NCI-H524 treated with DMSO at 0.1 percent for 48 hours (cell line): ENCODE results near the gene PAX5.
A peak's percentile ranks its signal among the peaks of the same experiment; 100 is the strongest.
"Not testable (repeated sequence)": the region's sequence is repeated elsewhere in the genome, so short reads cannot be mapped to it uniquely, and the experiment has no call there.

Source experiments
- DNase-seq: peaks from one replicate; lab custom pipeline; 2025; lab: John Stamatoyannopoulos, UW

PAX5 gene

DNA sequence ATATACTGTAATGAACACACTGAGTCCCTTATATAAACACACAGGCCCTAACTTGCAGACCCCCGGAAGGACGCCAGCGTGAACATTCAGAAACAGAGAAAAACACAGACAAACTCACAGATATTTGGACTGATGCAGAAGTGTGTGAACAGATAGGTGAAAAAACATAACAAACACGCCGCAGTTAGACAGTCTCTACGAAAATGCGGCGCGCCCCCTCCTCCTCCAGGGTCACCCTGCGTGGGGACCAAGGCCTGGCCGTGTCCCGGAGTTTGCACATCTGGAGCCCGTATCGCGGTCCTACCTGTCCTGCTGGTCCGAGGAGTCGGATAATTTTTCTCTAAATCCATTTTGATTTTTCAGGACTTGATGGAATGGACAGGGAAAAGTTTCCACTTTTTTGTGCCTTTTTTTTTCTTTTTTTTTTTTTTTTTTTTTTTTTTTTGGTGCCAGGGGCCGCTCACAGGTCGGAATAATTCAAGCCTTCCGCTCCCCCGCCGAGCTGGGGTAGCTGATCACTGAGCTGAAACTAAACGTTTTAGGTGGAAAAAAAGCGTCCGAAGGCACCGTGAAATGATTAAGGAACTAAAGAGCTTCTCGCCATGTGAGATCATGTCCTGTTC is at the start of gene PAX5:
Gene PAX5, minus strand, starts transcription at position 587 of the 623 bp plus-strand sequence. Its CDS starts 237 bp downstream, at position 350.
- DNase-seq = no peak

DNA sequence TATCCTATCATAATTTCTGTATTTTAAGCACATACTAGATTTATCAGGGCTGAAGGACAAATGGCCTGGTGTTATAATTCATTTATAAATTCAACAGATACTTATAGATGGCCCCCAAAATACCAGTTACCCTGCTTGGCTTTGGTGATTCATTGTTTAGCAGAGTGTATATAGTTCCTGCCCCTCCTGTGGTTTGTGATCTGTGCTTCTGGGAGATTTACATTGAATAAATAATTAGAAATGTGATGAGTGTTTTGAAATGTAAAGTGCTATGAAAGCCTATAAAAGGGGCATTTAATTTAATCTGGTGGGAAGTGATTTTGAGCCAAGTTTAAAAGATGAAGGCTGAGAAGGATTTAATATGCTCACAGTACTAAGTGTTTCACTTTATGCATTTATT is 49.6 kb upstream of the PAX5 start:
- DNase-seq = no peak

DNA sequence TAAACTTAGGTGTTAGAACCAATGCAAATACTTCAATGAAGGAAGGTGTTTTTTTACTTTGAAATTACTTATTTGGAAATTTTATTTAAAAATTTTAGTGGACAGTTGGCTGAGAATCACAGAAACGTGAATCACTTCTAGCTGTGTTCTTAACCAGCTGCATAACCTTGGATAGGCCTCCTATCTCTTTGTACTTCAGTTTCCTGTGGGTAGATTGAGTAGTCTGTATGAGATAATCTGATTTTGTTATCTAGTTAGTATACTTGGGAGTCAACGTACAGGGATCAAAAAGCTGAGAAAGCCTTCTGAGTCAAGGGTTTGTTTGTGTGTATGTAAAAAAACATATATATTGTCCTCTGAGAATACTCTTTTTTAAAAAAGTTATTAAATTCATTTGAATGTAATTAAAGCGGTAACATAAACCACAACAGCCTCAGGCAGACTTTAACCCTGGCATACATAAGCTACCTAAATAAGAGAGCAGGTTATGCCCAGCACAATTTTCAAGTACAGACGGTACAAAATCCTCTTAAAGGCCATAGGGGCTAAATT is 48.2 kb upstream of the PAX5 start:
- no peak for DNase-seq

DNA sequence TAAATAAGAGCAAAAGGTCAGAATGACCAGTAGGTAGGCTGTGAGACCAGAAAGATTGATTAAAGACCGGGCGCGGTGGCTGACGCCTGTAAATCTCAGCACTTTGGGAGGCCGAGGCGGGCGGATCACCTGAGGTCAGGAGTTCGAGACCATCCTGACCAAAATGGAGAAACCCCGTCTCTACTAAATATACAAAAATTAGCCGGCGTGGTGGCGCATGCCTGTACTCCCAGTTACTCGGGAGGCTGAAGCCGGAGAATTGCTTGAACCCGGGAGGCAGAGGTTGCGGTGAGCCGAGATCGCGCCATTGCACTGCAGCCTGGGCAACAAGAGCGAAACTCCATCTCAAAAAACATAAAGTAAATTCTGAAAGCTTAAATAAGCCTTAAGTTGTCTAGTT is 47.4 kb upstream of the PAX5 start:
- DNase-seq = not testable (repeated sequence)

DNA sequence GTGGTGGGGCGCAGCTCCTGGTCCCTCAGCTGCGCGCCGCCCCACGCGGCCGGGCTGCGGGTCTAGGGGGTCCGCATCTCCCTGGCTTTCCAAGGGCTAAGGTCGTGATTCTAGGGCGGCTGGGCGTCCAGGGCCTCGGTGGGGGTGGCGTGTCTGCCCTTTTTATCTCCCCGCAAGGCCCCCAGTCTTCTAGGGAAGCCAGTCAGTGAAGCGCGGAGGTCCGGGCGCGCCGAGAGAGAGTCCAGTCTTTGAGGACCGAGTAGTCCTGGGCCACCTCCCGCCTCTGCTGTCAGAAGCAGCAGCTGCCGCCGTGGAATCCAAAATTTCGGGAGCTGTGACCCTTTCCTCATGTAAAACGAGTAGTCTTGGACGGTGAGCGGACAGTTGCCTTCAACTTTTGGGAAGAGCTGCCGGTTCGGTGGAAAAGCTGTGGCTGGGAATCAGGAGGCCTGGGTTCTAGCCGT is 46.1 kb upstream of the PAX5 start:
- not testable (repeated sequence) for DNase-seq

DNA sequence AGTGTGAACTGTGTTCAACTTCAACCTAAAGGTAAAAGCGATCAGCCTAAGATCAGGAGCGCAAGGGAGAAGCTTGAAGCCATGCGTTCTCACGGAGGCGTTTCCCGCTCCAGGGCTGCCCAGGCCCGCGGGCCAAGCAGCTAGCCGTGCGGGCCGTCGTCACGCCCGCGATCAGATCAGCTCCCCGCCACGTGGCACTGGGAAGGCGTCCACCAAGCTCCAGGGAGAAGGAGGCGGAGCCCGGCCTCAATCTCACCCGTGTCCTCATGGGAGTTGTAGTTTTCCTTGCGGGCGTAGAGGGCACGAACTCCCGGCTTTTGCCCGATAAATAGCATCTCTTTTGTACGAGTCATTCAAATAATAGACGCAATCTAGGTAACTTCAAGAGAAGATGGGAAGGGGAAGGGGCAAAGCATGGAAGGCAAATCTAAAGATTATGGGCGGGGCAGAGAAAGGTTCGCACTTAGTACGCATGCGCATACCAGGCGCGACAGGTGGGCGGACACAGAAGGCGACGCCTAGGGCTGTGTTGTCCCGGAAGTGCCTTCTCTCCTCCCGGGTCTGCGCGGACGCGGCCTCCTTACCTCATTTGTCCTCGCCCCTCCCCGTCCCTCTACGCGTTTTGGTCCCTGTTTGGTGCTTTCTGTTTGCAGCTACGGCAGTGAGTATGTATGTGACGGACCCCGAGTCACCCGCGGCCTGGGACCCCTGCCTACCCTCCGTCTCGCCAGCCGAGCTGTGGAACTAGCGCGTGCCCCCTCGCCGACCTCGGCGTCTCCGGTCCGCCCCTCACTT is 45.5 kb upstream of the PAX5 start:
- peak; percentile 60 for DNase-seq

DNA sequence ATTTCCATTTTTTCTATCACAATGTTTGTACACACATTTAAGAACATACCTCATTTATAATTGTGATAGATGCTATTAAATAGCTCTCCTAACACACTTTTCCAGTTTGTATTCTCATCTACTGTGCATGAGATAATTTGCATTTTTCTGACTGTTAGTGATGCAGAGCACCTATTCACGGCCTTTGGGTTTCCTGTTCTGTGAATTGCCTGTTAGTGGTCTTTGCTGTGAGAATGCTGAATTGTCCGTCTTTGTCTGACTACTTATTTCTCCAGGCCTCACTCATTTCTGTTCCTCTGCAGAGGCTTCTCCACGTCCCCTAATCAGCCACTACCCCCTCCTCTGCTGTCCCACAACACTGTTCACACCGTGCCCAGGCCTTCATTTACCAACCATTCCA is 40.7 kb upstream of the PAX5 start:
- not testable (repeated sequence) for DNase-seq

DNA sequence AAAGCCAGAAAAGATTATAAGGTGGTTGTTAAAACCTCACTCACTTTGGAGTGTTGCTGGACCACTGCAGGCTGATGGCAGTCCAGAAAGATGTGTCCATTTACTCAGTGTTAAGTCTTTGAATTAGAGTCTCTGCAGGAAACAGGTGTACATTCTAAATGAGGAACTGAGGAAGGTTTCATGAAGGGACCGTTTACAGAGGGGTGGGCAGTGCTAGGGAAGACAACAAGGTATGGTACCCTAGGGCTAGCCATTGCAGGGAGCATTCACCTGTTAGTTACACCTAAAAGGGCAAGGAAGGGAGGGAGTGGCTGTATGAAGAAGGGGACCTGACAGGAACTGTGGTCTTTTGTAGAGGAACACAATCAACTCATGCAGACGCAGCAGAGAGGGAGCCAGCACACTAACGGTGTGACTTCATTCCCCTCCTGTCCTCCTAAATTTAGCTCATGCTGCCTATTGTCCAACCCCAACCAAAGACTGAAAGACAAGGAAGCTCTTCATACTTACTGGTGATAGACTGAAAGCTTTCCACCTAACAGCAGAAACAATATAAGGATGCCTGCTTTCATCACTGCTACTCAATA is 32.2 kb upstream of the PAX5 start:
- no peak for DNase-seq

DNA sequence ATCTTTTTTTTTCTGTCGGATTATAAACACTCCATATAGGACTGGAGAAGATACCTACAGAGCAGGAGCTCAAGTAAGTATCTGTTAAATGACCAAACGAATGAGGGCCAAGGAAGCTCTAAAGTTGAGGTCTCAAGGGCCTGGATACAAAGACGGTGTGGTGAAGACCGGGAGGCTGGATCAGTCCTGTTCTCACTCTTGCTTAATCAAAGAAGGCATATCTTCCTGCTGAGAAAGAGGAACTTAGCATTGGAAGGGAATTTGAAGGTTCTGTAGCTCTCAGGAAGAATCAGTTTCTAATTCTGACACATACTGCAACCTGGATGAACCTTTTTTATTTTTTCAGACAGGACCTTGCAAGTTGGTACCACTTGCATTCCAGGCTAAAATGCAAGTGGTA is 28.3 kb upstream of the PAX5 start:
- no peak for DNase-seq

DNA sequence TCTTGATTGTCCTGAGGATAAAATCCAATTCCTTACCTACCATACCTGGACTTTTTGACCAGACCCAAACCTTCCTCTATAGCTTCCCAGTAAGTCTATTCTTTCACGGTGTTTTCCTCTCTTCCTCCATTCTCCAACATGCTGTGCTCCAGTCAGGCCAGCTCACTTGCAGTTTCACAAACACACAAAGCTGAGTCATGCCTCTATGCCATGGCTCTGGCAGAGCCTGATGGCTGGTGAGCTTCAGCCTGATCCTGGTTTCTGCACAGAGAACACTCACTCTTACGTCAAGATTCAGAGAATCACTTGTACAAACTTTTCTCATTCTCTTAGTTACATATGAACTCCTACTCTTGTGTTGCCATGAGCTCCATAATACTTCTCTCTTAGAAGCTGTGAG is 27.7 kb upstream of the PAX5 start:
- DNase-seq = no peak

DNA sequence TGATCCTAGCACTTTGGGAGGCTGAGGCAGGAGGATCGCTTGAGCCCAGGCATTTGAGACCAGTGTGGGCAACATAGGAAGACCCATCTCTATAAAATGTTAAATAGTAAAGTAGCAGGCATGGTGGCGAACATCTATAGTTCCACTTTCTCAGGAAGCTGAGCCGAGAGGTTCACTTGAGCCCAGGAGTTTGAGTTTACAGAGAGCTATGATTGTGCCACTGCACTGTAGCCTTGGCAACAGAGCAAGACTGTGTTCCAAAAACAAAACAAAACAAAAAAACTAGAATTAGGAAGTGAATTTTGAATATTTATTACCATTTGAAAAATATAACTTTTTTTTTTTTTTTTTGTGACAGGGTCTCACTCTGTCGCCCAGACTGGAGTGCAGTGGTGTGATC is 26.8 kb upstream of the PAX5 start:
- no peak for DNase-seq

DNA sequence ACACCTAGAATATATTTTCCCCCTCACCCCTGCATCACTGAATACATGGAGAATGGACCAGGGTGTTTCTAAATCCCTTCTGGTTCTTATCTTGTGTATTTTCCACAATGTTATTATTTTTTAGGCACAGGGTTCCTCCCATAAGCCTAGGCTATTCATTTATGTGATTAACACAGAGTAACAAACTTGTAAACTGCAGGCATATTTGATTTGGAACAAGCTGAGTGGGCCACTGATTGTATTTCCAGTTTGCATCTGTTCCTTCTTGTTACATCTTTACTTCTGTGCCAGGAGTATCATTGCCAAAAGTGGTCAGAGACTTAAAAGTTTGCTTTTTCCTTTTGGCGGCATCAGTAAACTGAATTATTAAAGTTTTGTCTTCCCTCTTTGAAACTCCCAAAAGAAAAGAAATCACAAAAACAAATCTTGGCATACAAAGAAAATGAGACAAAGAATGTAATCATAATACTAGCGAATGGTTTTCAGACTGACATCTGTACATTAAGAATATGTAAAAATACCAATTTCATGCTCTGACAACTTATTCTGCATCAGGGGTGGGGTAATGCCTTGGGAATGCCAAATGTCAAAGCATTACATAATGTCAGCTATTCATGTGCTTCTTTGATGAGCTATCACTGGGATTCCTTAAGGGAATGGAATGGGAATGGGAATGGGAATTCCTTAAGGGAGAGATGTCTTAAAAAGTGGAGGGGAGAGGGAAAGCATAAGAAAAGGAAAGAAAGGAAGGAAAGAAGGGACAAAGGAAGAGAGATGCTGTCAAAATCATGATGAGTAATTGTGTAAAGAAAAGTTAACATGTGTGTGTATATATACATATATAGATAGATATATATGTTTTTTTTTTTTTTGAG is 22.2 kb upstream of the PAX5 start:
- DNase-seq = no peak

DNA sequence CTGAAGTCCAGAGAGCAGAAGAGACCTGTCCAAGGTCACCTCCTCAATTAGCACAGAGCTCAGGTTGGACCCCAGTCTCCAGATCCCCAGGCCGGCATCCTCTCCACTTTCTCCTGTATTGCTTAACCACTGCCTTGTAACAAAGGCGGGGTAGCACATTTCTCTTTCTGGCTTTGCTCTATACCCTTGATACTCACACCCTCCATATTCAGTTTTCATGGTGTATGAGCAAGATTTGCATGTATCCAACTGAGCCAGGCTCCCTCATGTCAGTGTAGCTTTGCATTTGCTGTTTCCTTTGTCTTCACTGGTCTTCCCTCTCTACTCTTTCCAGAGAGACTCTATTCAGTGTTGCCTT is 20.3 kb upstream of the PAX5 start:
- not testable (repeated sequence) for DNase-seq

DNA sequence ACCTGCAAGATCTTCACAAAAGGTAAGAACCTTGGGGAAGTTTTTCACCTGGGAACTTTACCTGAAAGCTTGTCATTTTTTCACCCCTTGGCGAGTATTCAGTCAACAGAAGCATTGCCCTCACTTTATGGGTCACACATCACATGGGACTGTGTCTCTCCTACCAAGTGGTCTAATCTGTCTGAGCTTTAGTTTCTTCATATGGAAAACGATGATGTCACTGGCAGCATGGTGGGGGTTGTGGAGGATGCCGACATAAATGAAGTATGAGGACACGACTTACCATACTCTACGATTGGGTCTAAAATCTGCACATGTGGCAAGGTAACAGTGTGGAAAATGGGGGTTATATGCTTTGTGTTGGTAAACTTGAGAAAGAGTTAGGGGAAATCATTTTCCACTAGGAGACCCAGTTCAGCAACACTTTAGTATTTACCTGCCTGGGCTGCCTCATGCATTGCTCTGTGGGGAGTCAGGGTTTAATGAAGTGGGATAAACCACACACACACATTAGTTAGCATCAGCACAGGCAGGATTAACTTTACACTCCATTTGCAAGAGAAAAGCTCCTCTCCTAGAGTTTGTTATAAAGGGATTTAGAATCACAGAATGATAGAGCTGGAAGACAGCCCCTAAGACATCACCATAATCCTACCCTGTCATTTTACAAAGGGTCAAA is 19.8 kb upstream of the PAX5 start:
- DNase-seq = no peak

DNA sequence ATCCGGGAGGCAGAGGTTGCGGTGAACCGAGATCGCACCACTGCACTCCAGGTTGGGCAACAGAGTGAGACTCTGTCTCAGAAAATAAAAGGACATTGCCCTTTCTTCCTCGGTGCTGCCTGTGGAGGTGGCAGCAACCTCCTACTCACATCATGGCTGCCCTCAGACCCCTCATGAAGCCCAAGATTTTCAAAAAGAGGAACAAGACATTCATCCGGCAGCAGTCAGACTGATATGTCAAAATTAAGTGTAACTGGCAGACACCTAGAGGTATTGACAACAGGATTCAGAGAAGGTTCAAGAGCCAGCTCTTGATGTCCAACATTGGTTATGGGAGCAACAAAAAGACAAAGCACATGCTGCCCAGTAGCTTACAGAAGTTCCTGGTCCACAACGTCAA is 12.6 kb upstream of the PAX5 start:
- DNase-seq = no peak

DNA sequence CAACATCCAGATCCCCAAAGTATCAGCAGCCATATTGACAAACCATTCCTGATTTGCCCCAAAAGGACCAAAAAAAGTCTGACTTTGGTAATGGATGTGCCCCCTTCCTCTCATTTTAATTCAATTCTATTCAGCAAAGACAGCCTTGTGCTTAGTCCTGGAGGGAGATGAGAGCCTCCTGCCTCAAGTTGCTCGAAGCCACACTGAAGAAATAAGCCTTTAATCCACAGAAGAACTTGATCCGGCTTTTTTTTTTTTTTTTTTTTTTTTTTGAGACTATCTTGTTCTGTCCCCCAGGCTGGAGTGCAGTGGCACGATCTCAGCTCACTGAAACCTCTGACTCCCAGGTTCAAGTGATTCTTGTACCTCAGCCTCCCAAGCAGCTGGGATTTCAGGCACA is 8.4 kb upstream of the PAX5 start:
- no peak for DNase-seq

DNA sequence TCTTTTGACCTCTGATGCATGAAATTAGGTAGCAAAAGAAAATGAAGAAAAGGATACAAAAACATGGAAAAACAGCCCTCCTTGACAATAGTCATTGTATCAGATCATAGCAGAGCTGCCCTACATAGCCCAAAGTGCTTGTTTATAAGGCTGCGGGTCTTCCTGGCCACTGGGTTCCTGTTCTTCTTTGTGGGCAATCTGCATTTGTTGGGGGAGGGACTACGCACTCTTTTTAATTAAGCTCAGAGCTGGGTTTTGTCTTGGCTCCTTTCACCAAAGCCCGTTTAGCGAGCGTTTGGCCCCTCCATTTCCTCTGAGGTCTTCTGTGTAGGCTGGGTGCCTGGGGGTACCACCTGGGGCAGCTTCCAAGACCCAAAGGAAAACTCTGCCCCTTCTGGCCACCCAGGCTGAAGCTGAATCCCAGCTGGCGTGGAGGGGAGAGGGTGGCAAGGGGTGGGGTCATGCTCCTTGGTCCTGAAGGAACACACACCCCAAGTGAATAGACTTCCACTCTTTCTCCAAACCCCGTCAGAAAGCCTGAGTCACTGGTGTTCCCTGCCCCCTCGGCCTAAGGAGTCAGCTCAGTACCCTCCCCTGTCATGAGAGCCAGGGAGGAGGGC is 6.5 kb upstream of the PAX5 start:
- DNase-seq = no peak

DNA sequence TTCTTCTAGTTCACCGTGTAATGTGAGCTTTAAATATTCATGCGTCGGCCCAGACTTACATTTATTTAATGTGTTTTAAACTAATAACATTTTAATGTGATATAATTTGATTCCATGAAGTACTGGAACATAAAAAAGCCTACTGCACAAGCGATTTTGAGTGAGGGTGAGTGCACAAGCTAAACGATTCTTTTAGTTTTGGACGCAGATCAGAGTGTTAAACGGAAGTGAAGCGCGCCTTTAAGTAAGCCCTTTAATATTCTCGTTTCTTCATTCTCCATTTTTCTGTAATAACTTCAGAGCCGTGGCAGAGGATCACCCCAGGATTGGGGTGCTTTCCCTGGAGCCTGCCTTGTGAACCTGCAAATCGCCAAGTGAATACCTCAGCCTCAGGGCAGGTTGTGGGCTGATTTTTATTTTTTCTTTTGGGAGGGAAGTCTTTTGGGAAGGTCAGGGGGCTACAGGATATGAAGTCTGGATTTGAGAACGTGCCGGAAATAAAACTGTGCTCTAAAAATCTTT is 4.9 kb upstream of the PAX5 start:
- no peak for DNase-seq

DNA sequence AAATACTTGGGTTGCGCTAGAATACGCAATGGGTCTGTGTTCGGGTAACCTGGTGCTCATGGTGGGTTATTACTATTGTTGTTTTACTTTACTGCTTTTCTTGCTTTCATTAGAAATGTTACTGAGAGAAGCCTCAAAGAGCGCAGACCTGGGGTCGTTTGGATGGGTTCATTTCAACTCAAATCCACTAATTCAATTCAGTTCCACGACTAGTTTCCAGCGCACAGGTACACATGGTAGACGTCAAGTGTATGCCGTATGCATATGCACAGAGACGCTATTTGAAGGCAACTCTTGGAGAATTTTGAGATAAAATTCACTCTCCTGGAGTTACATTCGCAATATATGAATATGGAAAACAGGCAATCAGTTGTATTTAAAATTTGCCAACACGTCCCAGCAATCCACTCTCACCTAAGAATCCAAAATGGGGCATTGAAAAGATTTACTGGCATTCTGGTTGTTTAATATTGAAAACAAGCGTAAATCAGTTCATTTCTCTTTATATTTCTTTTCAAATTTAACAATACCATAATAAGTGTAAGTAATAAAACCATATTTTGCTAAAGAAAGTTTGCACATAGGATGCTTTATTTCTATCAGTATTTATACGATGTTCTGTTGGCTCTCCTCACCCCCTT is 4.4 kb upstream of the PAX5 start:
- DNase-seq = no peak
